SK-N-MC (cell line): ENCODE results near the gene NHLRC2.

Source experiments
- EZH2 ChIP-seq: fragments of 200-600 bp; sonication (generic); IDR thresholded peaks from one replicate; pipeline ENCODE4 v1.6.1; 2017; ENCODE audit warnings: antibody characterized with exemption
- POLR2AphosphoS5 ChIP-seq: IDR thresholded peaks from 2 replicates; pipeline ENCODE4 v1.6.1; 2012; ENCODE audit warnings: mild to moderate bottlenecking, low read depth, low read length, borderline replicate concordance

GRCh38 chr10:113882240-113882639, 27.8 kb downstream of the NHLRC2 start:
- TF ChIP-seq POLR2AphosphoS5 = no peak
- TF ChIP-seq EZH2 = no peak
